GM12878 (cell line): ENCODE measurements around the gene ITPRIP. TPM values are rescaled to one million over a fixed set of nuclear protein-coding genes. Genes with fewer than 3 reads are reported as not detected.
A peak's percentile ranks its signal among the peaks of the same experiment; 100 is the strongest.

Experiments
- BMI1 ChIP-seq: fragments of 450-650 bp; IDR thresholded peaks from 2 replicates; pipeline ENCODE4 v1.6.1; 2016; ENCODE audit warnings: mild to moderate bottlenecking, moderate library complexity, borderline replicate concordance
- FOXM1 ChIP-seq: IDR thresholded peaks from 2 replicates; pipeline ENCODE4 v1.6.1; 2012; ENCODE audit warnings: low read depth, mild to moderate bottlenecking, inconsistent platforms, low read length, moderate library complexity
- HDAC2 ChIP-seq: fragments of 200-600 bp; sonication (generic); IDR thresholded peaks from 2 replicates; pipeline ENCODE4 v1.6.1; 2017
- MAX ChIP-seq: IDR thresholded peaks from 2 replicates; pipeline ENCODE4 v1.6.1; 2012; ENCODE audit warnings: low read depth, low read length, improper control_type of control experiment
- MEF2A ChIP-seq: IDR thresholded peaks from 2 replicates; pipeline ENCODE4 v1.6.1; 2011; ENCODE audit warnings: low read depth, mild to moderate bottlenecking, low read length, moderate library complexity; ENCODE audit not compliant: insufficient read depth
- NBN ChIP-seq: fragments of 450-650 bp; IDR thresholded peaks from 2 replicates; pipeline ENCODE4 v1.6.1; 2016
- NFXL1 ChIP-seq: fragments of 450-650 bp; IDR thresholded peaks from 2 replicates; pipeline ENCODE4 v1.6.1; 2017; ENCODE audit warnings: antibody characterized with exemption, mild to moderate bottlenecking, borderline replicate concordance
- NR2C1 ChIP-seq: fragments of 450-650 bp; IDR thresholded peaks from 2 replicates; pipeline ENCODE4 v1.6.1; 2017; ENCODE audit warnings: antibody characterized with exemption, mild to moderate bottlenecking, moderate library complexity
- NR2F1 ChIP-seq: fragments of 450-650 bp; conservative IDR thresholded peaks from 2 replicates; pipeline ENCODE4 v1.6.1; 2017; ENCODE audit warnings: mild to moderate bottlenecking
- NRF1 ChIP-seq: conservative IDR thresholded peaks from 2 replicates; pipeline ENCODE4 v1.6.1; 2011; ENCODE audit warnings: mild to moderate bottlenecking, low read depth, low read length, improper control_type of control experiment
- PBX3 ChIP-seq: IDR thresholded peaks from 2 replicates; pipeline ENCODE4 v1.6.1; 2011; ENCODE audit warnings: mild to moderate bottlenecking, low read depth, low read length, moderate library complexity; ENCODE audit not compliant: insufficient replicate concordance
- PML ChIP-seq: IDR thresholded peaks from 2 replicates; pipeline ENCODE4 v1.6.1; 2012; ENCODE audit warnings: low read length, inconsistent platforms
- POLR2AphosphoS5 ChIP-seq: IDR thresholded peaks from 2 replicates; pipeline ENCODE4 v1.6.1; 2011; ENCODE audit warnings: mild to moderate bottlenecking, low read length, inconsistent platforms
- PRDM15 ChIP-seq: fragments of 450-650 bp; formaldehyde crosslinking; IDR thresholded peaks from 2 replicates; pipeline ENCODE4 v1.4.0; 2020; ENCODE audit warnings: mild to moderate bottlenecking, moderate library complexity
- RBBP5 ChIP-seq: fragments of 200-600 bp; sonication (generic); conservative IDR thresholded peaks from 2 replicates; pipeline ENCODE4 v1.6.1; 2016
- STAT1 ChIP-seq: fragments of 450-650 bp; conservative IDR thresholded peaks from 2 replicates; pipeline ENCODE4 v1.6.1; 2014; ENCODE audit warnings: antibody characterized with exemption, mild to moderate bottlenecking
- SUZ12 ChIP-seq: fragments of 200-600 bp; sonication (generic); IDR thresholded peaks from one replicate; pipeline ENCODE4 v1.6.1; 2018; ENCODE audit warnings: antibody characterized with exemption, mild to moderate bottlenecking; ENCODE audit not compliant: unreplicated experiment
- ZSCAN29 ChIP-seq: fragments of 450-650 bp; IDR thresholded peaks from 2 replicates; pipeline ENCODE4 v1.6.1; 2017; ENCODE audit warnings: mild to moderate bottlenecking, moderate library complexity
- polyA plus RNA-seq, 11 experiments: library from polyadenylated mRNA; depleted of rRNA in 4 of 11; unstranded in 6 of 11; stranded (reverse) in 5 of 11; fragments of >200 nt; fragmentation: Nextera tagmentation in 4 of 11; fragmentation: Illumina TruSeq in 1 of 11; extraction: Ambion mirVana in 4 of 11; extraction: Trizol in 1 of 11; gene quantifications; 1 replicate in 1 of 11; 2 replicates in 10 of 11; pipeline versions ENCODE4 v1.2.1 to v1.2.3, GENCODE V29; 2011 to 2016; ENCODE audit warnings: inconsistent platforms in 2 of 11, missing spikeins in 2 of 11, low read depth in 1 of 11
- total RNA-seq, 4 experiments: library from RNA; depleted of rRNA in 3 of 4; stranded (reverse); fragments of >200 nt in 3 of 4; fragmentation: Illumina TruSeq in 1 of 4; extraction: Trizol in 1 of 4; gene quantifications; 2 replicates each; pipeline versions ENCODE4 v1.2.1 to v1.2.3, GENCODE V29; 2013 to 2021
- TF ChIP-seq, protein P1 (sequence below): IDR thresholded peaks from 2 replicates; pipeline ENCODE4 v1.6.1; 2011; ENCODE audit warnings: borderline replicate concordance, low read depth, mild to moderate bottlenecking, moderate library complexity, low read length; ENCODE audit not compliant: insufficient read depth, poor library complexity, severe bottlenecking
- TF ChIP-seq, protein P2 (sequence below): fragments of 450-650 bp; IDR thresholded peaks from 2 replicates; pipeline ENCODE4 v1.6.1; 2017; ENCODE audit warnings: mild to moderate bottlenecking, moderate library complexity

Gene ITPRIP
- total and polyA plus RNA-seq, 10 of the 15 experiments (the other 5 are each of a cell fraction or from before 2014, with no cell fraction given) = 0.82 to 10.4 (median 5.9) TPM

DNA sequence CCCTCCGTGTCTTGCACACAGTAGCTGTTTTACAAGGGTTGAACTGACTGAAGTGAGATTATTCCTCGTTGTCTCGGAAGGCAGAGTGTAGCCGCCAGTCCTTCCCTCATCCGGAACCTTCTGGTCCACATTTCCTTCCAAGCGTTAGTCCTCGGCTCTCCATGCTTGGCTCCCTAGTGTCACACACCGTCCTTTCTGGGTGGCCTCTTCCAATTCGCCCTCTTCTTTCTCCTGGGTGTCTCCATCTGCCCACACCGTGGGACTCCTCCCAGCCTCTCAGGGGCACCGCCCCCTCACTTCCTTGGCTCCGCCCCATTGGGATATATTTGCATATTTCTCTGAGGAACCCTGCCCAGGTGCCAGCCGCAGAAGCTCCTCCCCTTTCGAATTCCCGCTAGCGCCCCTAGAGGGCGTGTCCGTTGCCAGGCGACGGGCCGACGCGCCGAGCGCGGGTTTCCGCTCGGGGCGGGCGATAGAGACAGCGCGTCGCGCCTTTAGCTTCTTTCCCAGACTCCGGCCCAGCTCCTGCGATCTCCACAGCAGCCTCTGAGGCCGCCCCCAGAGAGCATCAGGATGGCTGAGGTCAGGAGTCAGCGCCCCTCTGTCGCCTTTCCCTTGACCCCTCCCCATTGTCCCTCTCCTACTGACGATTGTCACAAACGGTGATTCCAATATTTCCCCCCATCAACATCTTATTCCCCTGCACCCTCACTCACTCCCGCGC, 15.2 kb upstream of the ITPRIP start, which contains the start of gene CFAP58 (continued):
- TF ChIP-seq NRF1 (no peak), ZSCAN29 (no peak), MEF2A (no peak), NFXL1 (no peak), BMI1 (peak; percentile 95), FOXM1 (no peak), STAT1 (no peak), PML (no peak), POLR2AphosphoS5 (no peak), SUZ12 (no peak), NR2F1 (no peak), PBX3 (no peak), MAX (no peak), PRDM15 (CRISPR knock-in tag) (no peak), NR2C1 (no peak), HDAC2 (no peak), RBBP5 (no peak), NBN (0 out of 2 replicates have a peak, but pooled peaks have one; percentile 17)
- TF ChIP-seq, protein P1, sequence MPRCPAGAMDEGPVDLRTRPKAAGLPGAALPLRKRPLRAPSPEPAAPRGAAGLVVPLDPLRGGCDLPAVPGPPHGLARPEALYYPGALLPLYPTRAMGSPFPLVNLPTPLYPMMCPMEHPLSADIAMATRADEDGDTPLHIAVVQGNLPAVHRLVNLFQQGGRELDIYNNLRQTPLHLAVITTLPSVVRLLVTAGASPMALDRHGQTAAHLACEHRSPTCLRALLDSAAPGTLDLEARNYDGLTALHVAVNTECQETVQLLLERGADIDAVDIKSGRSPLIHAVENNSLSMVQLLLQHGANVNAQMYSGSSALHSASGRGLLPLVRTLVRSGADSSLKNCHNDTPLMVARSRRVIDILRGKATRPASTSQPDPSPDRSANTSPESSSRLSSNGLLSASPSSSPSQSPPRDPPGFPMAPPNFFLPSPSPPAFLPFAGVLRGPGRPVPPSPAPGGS = no peak
- TF ChIP-seq, protein P2, sequence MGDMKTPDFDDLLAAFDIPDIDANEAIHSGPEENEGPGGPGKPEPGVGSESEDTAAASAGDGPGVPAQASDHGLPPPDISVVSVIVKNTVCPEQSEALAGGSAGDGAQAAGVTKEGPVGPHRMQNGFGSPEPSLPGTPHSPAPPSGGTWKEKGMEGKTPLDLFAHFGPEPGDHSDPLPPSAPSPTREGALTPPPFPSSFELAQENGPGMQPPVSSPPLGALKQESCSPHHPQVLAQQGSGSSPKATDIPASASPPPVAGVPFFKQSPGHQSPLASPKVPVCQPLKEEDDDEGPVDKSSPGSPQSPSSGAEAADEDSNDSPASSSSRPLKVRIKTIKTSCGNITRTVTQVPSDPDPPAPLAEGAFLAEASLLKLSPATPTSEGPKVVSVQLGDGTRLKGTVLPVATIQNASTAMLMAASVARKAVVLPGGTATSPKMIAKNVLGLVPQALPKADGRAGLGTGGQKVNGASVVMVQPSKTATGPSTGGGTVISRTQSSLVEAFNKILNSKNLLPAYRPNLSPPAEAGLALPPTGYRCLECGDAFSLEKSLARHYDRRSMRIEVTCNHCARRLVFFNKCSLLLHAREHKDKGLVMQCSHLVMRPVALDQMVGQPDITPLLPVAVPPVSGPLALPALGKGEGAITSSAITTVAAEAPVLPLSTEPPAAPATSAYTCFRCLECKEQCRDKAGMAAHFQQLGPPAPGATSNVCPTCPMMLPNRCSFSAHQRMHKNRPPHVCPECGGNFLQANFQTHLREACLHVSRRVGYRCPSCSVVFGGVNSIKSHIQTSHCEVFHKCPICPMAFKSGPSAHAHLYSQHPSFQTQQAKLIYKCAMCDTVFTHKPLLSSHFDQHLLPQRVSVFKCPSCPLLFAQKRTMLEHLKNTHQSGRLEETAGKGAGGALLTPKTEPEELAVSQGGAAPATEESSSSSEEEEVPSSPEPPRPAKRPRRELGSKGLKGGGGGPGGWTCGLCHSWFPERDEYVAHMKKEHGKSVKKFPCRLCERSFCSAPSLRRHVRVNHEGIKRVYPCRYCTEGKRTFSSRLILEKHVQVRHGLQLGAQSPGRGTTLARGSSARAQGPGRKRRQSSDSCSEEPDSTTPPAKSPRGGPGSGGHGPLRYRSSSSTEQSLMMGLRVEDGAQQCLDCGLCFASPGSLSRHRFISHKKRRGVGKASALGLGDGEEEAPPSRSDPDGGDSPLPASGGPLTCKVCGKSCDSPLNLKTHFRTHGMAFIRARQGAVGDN = no peak
